Gastrocnemius medialis (tissue), 4 donors: ENCODE data around the gene MRGPRX2. TPM values are rescaled to one million over a fixed set of nuclear protein-coding genes. Genes with fewer than 3 reads are reported as not detected.

Experiments used
- ATAC-seq, 2 donors: fragments of 150-250 bp; one replicate each; pipeline ENCODE4 v1.9.1; 2016
- DNase-seq, 2 donors: peaks; one replicate each; pipeline ENCODE4 v3.0.0-alpha.2; 2019
- H3K27ac ChIP-seq, 4 donors: fragments of 200-600 bp; sonication (generic); 1 replicate in 1 of 4; 2 replicates in 3 of 4; pipeline ENCODE4 v1.5.1; 2016 to 2018; ENCODE audit warnings: mild to moderate bottlenecking in 2 of 4, moderate library complexity in 1 of 4
- H3K27me3 ChIP-seq, 3 donors: fragments of 200-600 bp; sonication (generic) in 2 of 3; 1 replicate in 1 of 3; 2 replicates in 2 of 3; pipeline versions ENCODE4 v1.5.1 to v1.6.0; 2016 to 2019; ENCODE audit warnings: mild to moderate bottlenecking in 1 of 3, moderate library complexity in 1 of 3
- H3K36me3 ChIP-seq, 2 donors: fragments of 200-600 bp; sonication (generic) in 1 of 2; one replicate each; pipeline ENCODE4 v1.5.1; 2017 to 2018
- H3K4me1 ChIP-seq, 2 donors: fragments of 200-600 bp; sonication (generic) in 1 of 2; one replicate each; pipeline ENCODE4 v1.5.1; 2016 to 2017; ENCODE audit warnings: mild to moderate bottlenecking in 2 of 2
- H3K4me3 ChIP-seq, 4 donors: fragments of 200-600 bp; sonication (generic) in 3 of 4; 1 replicate in 1 of 4; 2 replicates in 3 of 4; pipeline ENCODE4 v1.5.1; 2016 to 2019; ENCODE audit warnings: mild to moderate bottlenecking in 2 of 4
- H3K9me3 ChIP-seq, 3 donors: fragments of 200-600 bp; sonication (generic) in 2 of 3; 1 replicate in 1 of 3; 2 replicates in 2 of 3; pipeline ENCODE4 v1.5.1; 2016 to 2019
- POLR2A ChIP-seq, 2 donors: fragments of 450-650 bp; IDR thresholded peaks; one replicate each; pipeline ENCODE4 v1.6.1; 2017; ENCODE audit warnings: antibody characterized with exemption in 2 of 2, mild to moderate bottlenecking in 2 of 2, moderate library complexity in 2 of 2
- in situ Hi-C, 4 donors: fragments of 200-750 bp; cut with MboI; loops; one replicate each; pipeline versions ENCODE4 v1.15.0 to v1.8.0; 2017; ENCODE audit warnings: low sequenced_read_pairs in 4 of 4
- intact Hi-C: fragments of 100-400 bp; cut with DNase I; formaldehyde crosslinking; loops from one replicate; pipeline ENCODE4 v1.15.1; 2023; ENCODE audit warnings: low total_unique reads
- total RNA-seq, 4 donors: library from RNA; depleted of rRNA; stranded (reverse); fragments of >200 nt; gene quantifications; one replicate each; pipeline versions ENCODE4 v1.1.0 to v1.2.3, GENCODE V29; 2016
- TF ChIP-seq, protein P1 (sequence below), 5 experiments: fragments of 450-650 bp in 3 of 5; fragments of 200-600 bp in 2 of 5; sonication (generic) in 2 of 5; IDR thresholded peaks in 4 of 5; conservative IDR thresholded peaks in 1 of 5; 1 replicate in 4 of 5; 2 replicates in 1 of 5; pipeline ENCODE4 v1.5.1; 2016 to 2019; ENCODE audit warnings: antibody characterized with exemption in 5 of 5, mild to moderate bottlenecking in 3 of 5, moderate library complexity in 3 of 5

Gene MRGPRX2
- total RNA-seq, 4 donors from 2014 or later = not detected

DNA sequence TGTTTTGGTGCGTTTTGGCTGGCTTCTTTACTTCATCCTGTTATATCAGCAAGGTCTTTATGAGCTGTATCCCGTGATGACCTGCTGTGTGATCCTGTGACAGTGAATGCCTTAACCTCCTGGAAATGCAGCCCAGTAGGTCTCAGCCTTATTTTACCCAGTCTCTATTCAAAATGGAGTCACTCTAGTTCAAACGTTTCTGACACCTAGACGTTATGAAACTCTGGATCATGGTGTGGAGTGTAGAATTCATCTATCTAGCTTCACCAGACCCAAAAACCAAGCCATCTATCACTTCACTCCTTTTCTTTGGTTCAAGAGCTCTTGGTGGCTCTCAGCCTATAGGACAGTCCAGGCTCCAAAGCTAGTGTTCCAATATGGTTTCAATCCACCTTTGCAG is 28.3 kb upstream of the MRGPRX2 start:
- Histone ChIP-seq H3K36me3 (no peaks in the 10 kb centered on the region), H3K4me1 (no peaks in the 10 kb centered on the region), H3K4me3 (no peak overlapping the region), H3K9me3 (no peaks in the 10 kb centered on the region), H3K27me3 (peaks cover 0 to 2% (median 0%) of the 10 kb centered on the region in 3 donors), H3K27ac (no peak overlapping the region)
- in situ Hi-C loops (no loop called here), intact Hi-C loops (no loop called here)
- DNase-seq (no peak), ATAC-seq (no peak)
- TF ChIP-seq, protein P1, sequence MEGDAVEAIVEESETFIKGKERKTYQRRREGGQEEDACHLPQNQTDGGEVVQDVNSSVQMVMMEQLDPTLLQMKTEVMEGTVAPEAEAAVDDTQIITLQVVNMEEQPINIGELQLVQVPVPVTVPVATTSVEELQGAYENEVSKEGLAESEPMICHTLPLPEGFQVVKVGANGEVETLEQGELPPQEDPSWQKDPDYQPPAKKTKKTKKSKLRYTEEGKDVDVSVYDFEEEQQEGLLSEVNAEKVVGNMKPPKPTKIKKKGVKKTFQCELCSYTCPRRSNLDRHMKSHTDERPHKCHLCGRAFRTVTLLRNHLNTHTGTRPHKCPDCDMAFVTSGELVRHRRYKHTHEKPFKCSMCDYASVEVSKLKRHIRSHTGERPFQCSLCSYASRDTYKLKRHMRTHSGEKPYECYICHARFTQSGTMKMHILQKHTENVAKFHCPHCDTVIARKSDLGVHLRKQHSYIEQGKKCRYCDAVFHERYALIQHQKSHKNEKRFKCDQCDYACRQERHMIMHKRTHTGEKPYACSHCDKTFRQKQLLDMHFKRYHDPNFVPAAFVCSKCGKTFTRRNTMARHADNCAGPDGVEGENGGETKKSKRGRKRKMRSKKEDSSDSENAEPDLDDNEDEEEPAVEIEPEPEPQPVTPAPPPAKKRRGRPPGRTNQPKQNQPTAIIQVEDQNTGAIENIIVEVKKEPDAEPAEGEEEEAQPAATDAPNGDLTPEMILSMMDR (IDR thresholded peaks at IDR 0.05 in 4 of 5, conservative IDR thresholded peaks at IDR 0.05 in 1 of 5) = no peak
- TF ChIP-seq POLR2A (IDR thresholded peaks at IDR 0.05) = no peak

DNA sequence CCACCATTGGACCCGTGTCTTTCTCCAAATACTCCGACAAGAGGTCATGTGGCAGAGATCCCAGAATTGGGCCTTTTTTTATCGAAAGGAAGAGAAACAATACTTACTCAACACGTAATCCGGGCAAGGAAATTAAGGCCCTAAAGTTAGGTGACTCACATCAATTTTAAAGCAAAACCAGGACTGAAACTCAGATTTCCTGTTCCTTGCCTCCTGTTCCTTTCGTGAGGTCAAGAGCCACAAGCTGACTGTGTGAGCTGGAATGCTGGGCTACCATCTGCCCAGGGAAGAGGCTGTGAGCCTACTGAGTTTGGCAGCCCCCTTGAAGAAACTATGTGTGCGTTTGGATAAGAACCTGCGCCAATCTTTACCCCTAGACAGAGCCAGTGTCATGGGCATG is 27.1 kb upstream of the MRGPRX2 start:
- TF ChIP-seq, protein P1 (IDR thresholded peaks at IDR 0.05 in 4 of 5, conservative IDR thresholded peaks at IDR 0.05 in 1 of 5) = no peak
- TF ChIP-seq POLR2A (IDR thresholded peaks at IDR 0.05) = no peak
- H3K27me3 ChIP-seq = no peaks in the 10 kb centered on the region
- DNase-seq (no peak), ATAC-seq (no peak)
- H3K27ac ChIP-seq = no peak overlapping the region
- no peak overlapping the region for H3K4me3 ChIP-seq
- H3K36me3 ChIP-seq = no peaks in the 10 kb centered on the region
- H3K4me1 ChIP-seq = no peaks in the 10 kb centered on the region
- intact Hi-C loops (no loop called here), in situ Hi-C loops (no loop called here)
- H3K9me3 ChIP-seq = no peaks in the 10 kb centered on the region

DNA sequence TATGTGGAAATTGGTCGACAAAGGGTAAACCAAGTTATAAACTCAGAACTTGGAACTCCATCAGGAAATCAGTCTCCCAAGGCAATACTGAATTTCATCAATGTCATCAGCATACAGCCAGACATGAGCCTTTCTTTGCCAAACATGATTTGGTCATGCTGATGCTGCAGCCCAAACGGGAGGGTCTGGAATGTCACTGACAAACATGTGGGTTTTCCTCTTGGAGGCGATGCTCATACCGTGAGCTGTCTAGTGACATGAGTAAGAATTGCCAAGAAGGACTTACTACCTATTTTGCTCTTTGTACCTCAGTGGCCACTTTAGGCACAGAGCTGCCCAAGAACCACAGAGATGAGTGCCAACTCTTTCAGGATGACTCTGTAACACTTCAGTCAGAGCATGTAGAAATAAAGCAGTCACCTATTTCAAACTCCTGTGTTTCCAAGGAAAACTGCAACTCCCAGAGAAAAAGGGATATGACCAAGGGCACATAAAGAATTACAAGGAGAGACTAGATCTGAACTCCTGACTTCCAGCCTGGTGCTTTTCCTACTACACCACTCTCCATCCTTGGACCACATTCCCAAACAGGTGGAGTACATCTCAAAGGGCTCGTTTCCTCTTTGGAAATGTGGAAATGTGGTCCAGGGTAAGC is 24.3 kb upstream of the MRGPRX2 start:
- Histone ChIP-seq H3K36me3 (no peaks in the 10 kb centered on the region), H3K4me1 (no peaks in the 10 kb centered on the region), H3K27ac (no peak overlapping the region), H3K4me3 (no peak overlapping the region), H3K27me3 (no peaks in the 10 kb centered on the region), H3K9me3 (no peaks in the 10 kb centered on the region)
- TF ChIP-seq POLR2A (IDR thresholded peaks at IDR 0.05) = no peak
- TF ChIP-seq, protein P1 (IDR thresholded peaks at IDR 0.05 in 4 of 5, conservative IDR thresholded peaks at IDR 0.05 in 1 of 5) = no peak
- in situ Hi-C loops = no loop called here
- no peak for ATAC-seq
- no peak for DNase-seq
- intact Hi-C loops = no loop called here

DNA sequence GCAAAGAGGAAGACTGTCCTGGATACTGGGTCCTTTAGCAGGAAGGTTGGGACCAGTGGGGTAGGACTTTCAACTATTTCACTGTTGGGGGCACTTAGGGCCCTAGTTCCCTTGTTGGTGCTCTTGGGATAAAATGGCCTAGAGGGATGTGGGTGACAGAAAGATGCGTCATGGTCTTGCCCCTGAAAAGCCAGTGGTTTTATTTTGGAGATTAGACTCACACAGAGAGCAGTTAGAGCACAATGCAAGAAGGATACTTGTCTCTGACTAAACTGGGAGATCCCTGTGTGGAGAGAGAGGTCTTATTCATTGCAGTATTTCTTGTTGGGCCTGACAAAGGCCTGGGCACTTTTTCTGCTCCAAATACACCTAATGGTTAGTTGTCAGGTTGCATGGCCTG is 22.6 kb upstream of the MRGPRX2 start:
- Histone ChIP-seq H3K4me3 (no peak overlapping the region), H3K9me3 (no peaks in the 10 kb centered on the region), H3K36me3 (no peaks in the 10 kb centered on the region), H3K4me1 (peaks cover 0 to 4% of the 10 kb centered on the region in 2 donors), H3K27me3 (no peaks in the 10 kb centered on the region), H3K27ac (no peak overlapping the region)
- ATAC-seq (no peak), DNase-seq (no peak)
- intact Hi-C loops = no loop called here
- TF ChIP-seq POLR2A (IDR thresholded peaks at IDR 0.05) = no peak
- in situ Hi-C loops = no loop called here

DNA sequence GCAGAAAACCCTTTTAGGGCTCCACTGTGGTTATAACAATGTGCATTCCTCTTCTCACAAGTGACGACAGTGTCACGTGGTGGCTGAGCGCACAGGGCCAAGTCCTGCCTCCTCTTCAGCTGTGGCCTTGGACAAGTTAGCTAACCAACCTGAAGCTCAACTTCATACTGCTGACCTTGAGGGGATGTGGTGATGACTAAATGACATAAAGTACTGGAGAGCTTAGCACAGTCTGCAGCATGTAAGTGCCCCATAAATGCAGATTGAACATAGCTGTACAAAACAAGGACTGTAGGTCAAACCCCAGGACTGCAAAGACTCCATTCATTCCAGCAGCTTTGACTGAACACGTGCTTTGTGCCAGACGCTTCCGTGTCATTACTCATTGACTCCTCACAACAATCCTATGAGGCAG is 20.1 kb upstream of the MRGPRX2 start:
- ATAC-seq = no peak
- TF ChIP-seq POLR2A (IDR thresholded peaks at IDR 0.05) = no peak
- TF ChIP-seq, protein P1 (IDR thresholded peaks at IDR 0.05 in 4 of 5, conservative IDR thresholded peaks at IDR 0.05 in 1 of 5) = no peak
- in situ Hi-C loops (no loop called here), intact Hi-C loops (no loop called here)
- Histone ChIP-seq H3K27ac (no peak overlapping the region), H3K4me1 (peaks cover 0 to 4% of the 10 kb centered on the region in 2 donors), H3K9me3 (no peaks in the 10 kb centered on the region), H3K36me3 (no peaks in the 10 kb centered on the region), H3K4me3 (no peak overlapping the region), H3K27me3 (no peaks in the 10 kb centered on the region)
- no peak for DNase-seq
